ENCODE results near the gene SF3B6.

DNA sequence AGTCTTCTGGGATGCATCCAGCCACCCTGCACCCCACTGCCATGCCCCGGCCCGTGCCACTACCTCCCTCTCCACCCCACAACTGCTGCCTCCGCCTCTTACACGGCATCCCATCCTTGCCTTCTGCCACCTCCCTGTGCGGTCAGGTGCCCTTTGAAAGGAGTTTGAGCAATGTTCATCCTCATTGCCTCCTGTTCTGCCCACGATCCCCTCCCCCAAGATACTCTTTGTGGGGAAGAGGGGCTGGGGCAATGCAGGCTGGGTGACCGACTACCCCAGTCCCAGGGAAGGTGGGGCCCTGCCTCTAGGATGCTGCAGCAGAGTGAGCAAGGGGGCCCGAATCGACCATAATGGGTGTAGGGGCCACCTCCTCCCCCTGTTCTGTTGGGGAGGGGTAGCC lies 57.9 kb downstream of the SF3B6 start:
- no peak for TF ChIP-seq POLR2A (IDR thresholded peaks at IDR 0.05)
- TF ChIP-seq, protein P1, sequence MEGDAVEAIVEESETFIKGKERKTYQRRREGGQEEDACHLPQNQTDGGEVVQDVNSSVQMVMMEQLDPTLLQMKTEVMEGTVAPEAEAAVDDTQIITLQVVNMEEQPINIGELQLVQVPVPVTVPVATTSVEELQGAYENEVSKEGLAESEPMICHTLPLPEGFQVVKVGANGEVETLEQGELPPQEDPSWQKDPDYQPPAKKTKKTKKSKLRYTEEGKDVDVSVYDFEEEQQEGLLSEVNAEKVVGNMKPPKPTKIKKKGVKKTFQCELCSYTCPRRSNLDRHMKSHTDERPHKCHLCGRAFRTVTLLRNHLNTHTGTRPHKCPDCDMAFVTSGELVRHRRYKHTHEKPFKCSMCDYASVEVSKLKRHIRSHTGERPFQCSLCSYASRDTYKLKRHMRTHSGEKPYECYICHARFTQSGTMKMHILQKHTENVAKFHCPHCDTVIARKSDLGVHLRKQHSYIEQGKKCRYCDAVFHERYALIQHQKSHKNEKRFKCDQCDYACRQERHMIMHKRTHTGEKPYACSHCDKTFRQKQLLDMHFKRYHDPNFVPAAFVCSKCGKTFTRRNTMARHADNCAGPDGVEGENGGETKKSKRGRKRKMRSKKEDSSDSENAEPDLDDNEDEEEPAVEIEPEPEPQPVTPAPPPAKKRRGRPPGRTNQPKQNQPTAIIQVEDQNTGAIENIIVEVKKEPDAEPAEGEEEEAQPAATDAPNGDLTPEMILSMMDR (IDR thresholded peaks at IDR 0.05) = no peak

All from ovary (tissue), 3 donors.